H7 (cell line): ENCODE results near the gene ZFP36L2. TPM values are rescaled to one million over a fixed set of nuclear protein-coding genes. Genes with fewer than 3 reads are reported as not detected.

Experiments used
- DNase-seq: peaks from one replicate; pipeline ENCODE4 v3.0.0; 2012
- H3K27me3 ChIP-seq: 2 replicates; pipeline ENCODE4 v1.6.0; 2011; ENCODE audit warnings: mild to moderate bottlenecking, low read length; ENCODE audit not compliant: control insufficient read depth, insufficient read depth
- H3K36me3 ChIP-seq: replicated peaks from 2 replicates; pipeline ENCODE4 v1.5.1; 2011; ENCODE audit warnings: low read length; ENCODE audit not compliant: control insufficient read depth, insufficient read depth
- H3K4me3 ChIP-seq: 2 replicates; pipeline ENCODE4 v1.5.1; 2011; ENCODE audit warnings: low read depth, mild to moderate bottlenecking, control low read depth, low read length, moderate library complexity; ENCODE audit not compliant: insufficient read depth
- total RNA-seq: library from RNA; depleted of rRNA; stranded (reverse); fragments of >200 nt; shearing (Covaris generic); gene quantifications from 2 replicates; pipeline ENCODE4 v1.2.3, GENCODE V29; 2014

The ZFP36L2 gene
- total RNA-seq, 1 experiment from 2014 or later: 9.5 TPM

GRCh38 chr2:43221763-43222474 lies 4.5 kb downstream of the ZFP36L2 start:
- Histone ChIP-seq H3K4me3 (peak overlapping the region; percentile 10; the same call in 1 of the 2 replicates), H3K27me3 (no peaks in the 10 kb centered on the region), H3K36me3 (peaks cover 6% of the 10 kb centered on the region)
- DNase-seq: peak; percentile 92

GRCh38 chr2:43221124-43221762 lies 5.2 kb downstream of the ZFP36L2 start:
- H3K27me3 ChIP-seq: no peaks in the 10 kb centered on the region
- peaks cover 6% of the 10 kb centered on the region for H3K36me3 ChIP-seq
- peak; percentile 81 for DNase-seq
- peak overlapping the region; percentile 10; the same call in 1 of the 2 replicates for H3K4me3 ChIP-seq

DNA sequence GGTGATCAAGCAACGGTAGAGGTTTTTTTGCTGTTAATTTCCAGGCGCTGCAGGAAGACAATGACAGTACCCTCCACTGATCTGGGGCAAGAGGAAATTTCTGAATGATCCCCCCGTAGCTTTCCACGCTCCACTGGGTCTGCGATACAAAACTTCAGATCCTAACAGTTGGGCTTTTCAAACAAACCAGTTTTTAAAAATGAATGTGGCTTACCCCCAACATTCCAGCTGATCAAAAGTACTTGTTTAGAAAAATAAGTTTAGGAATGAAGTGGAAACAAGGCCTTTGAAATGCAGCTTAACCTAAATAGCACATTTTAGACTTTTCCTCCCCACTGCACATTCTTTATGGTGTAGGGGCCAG lies 5.7 kb downstream of the ZFP36L2 start:
- peaks cover 6% of the 10 kb centered on the region for H3K36me3 ChIP-seq
- DNase-seq: no peak
- no peak overlapping the region for H3K4me3 ChIP-seq
- no peaks in the 10 kb centered on the region for H3K27me3 ChIP-seq

DNA sequence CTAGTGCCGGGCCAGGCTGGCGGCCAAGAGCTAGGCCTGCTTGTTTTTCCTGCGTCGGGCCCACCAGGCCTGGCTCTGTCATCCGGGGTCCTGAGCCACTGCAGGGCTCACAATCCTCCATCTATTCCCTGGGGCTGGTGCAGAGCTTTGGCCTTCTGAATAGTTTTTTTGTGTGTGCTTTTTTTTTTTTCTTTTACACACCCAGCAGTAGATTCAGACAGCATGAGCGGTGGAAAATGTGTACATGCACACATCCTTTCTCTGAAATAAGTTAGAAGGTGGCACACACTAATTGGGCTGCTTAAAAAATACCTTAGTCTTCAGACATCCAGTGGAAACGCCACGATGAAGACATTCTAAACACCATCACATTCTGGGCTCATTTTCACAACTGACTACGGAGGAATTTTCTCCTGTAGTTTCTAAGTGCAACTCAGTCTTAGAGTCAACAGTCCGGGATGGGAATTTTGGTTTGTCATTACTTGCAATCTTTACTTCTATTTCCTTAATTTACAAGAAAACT lies 6.1 kb downstream of the ZFP36L2 start:
- no peak for DNase-seq
- Histone ChIP-seq H3K4me3 (peak overlapping the region; percentile 40), H3K27me3 (no peaks in the 10 kb centered on the region), H3K36me3 (peaks cover 6% of the 10 kb centered on the region)

GRCh38 chr2:43219383-43220228 lies 6.8 kb downstream of the ZFP36L2 start:
- H3K27me3 ChIP-seq: no peaks in the 10 kb centered on the region
- peak; percentile 88 for DNase-seq
- peak overlapping the region; percentile 40 for H3K4me3 ChIP-seq
- H3K36me3 ChIP-seq: peaks cover 4% of the 10 kb centered on the region

DNA sequence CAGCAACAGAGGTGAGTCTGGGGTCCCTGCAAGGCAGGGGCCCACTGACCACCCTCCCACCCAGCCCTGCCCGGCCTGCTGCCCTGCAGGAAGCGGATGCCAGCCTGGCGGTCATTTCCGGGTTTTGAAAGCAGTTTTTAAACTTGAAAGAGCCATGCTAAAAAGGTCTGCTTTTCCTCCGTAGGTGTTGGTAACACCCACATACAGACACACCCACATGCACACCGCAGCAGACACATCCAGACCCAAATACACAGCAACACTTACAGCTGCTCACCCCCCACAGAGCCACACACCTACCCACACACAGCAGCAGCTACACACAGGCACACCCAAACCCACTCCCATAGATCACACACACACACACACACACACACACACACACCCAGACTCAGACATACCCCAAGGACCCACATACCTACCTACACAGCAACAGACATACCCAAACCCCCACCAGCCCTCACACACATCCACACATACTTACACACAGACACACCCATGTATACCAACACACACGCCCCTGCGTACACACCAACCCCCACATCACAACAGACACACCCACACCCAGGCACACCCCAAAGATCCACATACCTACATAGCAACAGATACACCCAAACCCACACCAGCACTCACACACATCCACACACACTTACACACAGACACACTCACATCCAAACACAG lies 7.6 kb downstream of the ZFP36L2 start:
- no peak for DNase-seq
- H3K4me3 ChIP-seq: peak overlapping the region; percentile 40; the same call in 1 of the 2 replicates
- H3K27me3 ChIP-seq: no peaks in the 10 kb centered on the region

DNA sequence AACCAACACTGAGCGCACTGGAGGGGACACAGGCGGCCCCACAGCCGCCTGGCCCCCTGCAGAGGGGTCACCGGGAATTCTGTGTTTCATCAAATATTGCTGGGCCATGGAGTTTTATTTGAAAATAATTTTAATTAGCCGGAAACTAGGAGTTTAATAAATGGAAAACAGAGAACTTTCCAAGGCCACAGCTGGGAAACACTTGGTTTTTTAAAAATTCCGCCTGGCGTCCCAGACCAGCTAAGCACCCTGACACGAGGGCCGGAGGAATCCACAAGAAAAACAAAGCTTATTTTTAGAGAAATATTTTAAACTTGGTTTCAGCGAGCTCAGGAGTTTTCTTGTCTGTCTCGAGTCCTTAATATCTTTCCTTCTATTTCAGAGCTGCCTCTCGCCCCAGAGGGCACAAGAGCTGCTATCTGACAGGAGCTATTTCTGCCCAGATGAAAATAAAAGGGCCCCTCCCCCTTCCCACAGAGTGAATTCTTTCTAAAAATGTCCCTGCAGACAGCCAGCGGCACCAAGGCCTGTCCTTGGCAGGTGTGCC lies 8.2 kb downstream of the ZFP36L2 start:
- H3K27me3 ChIP-seq: no peaks in the 10 kb centered on the region
- H3K36me3 ChIP-seq: peaks cover 3% of the 10 kb centered on the region; the same call in 1 of the 2 replicates
- no peak overlapping the region; the same call in 1 of the 2 replicates for H3K4me3 ChIP-seq
- DNase-seq: peak; percentile 73

More for the DNA sequence above, 7.6 kb downstream of the ZFP36L2 start:
- peaks cover 4% of the 10 kb centered on the region for H3K36me3 ChIP-seq

GRCh38 chr2:43217228-43218154 lies 8.9 kb downstream of the ZFP36L2 start:
- Histone ChIP-seq H3K4me3 (no peak overlapping the region), H3K36me3 (no peaks in the 10 kb centered on the region), H3K27me3 (no peaks in the 10 kb centered on the region)
- DNase-seq: peak; percentile 87

DNA sequence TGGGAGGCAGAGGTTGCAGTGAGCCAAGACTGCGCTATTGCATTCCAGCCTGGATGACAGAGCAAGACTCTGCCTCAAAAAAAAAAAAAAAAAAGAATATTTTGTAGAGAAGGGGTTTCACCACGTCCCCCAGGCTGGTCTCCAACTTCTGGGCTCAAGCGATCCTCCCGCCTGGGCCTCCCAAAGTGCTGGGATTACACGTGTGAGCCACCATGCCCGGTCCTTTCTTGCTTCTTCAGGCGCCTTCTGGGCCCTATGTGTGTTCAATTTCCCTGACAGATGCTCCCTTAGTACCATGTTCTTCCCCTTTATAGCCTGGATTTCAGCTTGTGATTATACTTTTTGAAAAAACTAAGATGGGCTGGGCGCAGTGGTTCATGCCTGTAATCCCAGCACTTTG lies 9.8 kb downstream of the ZFP36L2 start:
- no peak overlapping the region for H3K4me3 ChIP-seq
- H3K27me3 ChIP-seq: no peaks in the 10 kb centered on the region
- DNase-seq: no peak
- no peaks in the 10 kb centered on the region for H3K36me3 ChIP-seq

DNA sequence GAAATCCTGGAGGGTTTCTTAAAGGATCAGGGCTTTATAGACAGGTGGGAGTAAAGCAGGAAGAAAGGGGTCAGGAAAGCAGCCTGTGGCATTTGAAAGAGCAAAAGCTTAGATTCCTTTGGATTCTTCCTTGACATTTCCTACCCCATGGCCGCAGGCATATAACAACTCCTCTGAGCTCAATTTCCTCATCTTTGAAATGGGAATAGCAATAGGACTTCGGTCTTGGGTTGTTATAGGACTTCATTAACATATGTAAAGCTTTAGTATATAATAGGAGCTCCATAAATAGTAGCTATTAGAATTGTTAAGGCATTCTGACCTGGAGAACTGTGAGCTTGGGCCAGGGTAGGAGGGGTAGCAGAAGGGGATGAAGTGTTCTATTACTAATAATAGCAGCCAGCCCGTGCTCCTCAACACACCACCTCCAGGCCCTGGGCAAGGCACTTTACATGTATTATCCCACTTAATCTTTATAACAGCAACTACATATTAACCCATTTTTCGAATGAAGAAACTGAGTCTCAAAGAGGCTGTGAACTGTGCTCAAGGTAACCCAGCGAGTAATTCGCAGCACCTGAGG lies 10.6 kb downstream of the ZFP36L2 start:
- H3K4me3 ChIP-seq: no peak overlapping the region
- no peaks in the 10 kb centered on the region for H3K27me3 ChIP-seq
- no peak for DNase-seq
- no peaks in the 10 kb centered on the region for H3K36me3 ChIP-seq

- Histone ChIP-seq H3K4me3 (no peak overlapping the region), H3K36me3 (no peaks in the 10 kb centered on the region)
- DNase-seq: peak; percentile 70
Observed at GRCh38 chr2:43214253-43214652, 12.2 kb downstream of the ZFP36L2 start.

DNA sequence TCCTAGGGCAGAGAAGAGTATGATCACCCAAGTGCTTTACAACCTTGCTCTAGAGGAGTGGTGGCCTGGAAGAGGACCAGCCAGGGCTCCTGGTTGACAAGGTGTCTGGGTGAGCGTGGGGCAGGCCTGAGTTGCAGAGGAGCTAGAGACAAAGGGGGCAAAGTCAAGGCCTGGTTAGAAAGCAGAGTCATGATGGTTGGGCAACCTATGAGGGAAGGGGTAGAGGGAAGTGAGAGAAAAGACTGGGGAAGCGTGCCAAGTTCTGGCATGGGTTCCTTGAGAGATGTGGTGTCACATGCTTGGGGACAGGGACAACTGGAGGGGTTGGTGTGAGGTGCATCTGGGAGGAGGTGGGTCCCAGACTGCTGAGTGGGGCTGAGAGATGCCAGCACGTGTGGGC lies 13.5 kb downstream of the ZFP36L2 start:
- Histone ChIP-seq H3K36me3 (no peaks in the 10 kb centered on the region), H3K27me3 (no peaks in the 10 kb centered on the region), H3K4me3 (no peak overlapping the region)
- no peak for DNase-seq

More at GRCh38 chr2:43214253-43214652, 12.2 kb downstream of the ZFP36L2 start:
- no peaks in the 10 kb centered on the region for H3K27me3 ChIP-seq
